NCI-H1105 (cell line): ENCODE results near the gene TMIGD1.
"Not testable (repeated sequence)": the region's sequence is repeated elsewhere in the genome, so short reads cannot be mapped to it uniquely, and the experiment has no call there.

ENCODE experiments used
- DNase-seq: peaks from one replicate; lab custom pipeline; 2025; lab: John Stamatoyannopoulos, UW

TMIGD1 gene

GRCh38 chr17:30358055-30358760 is 24.4 kb upstream of the TMIGD1 start:
- DNase-seq: no peak

- DNase-seq: no peak
Measured at GRCh38 chr17:30357476-30357875, 23.6 kb upstream of the TMIGD1 start.

GRCh38 chr17:30354701-30355100 is 20.8 kb upstream of the TMIGD1 start:
- no peak for DNase-seq

GRCh38 chr17:30352240-30352814 is 18.5 kb upstream of the TMIGD1 start:
- no peak for DNase-seq

- DNase-seq: no peak
Measured at GRCh38 chr17:30351735-30352134, 17.9 kb upstream of the TMIGD1 start.

- DNase-seq: not testable (repeated sequence)
Measured at GRCh38 chr17:30351263-30351662, 17.4 kb upstream of the TMIGD1 start.

GRCh38 chr17:30349252-30349651 is 15.4 kb upstream of the TMIGD1 start:
- DNase-seq: no peak

- DNase-seq: no peak
Measured at GRCh38 chr17:30347488-30347887, 13.6 kb upstream of the TMIGD1 start.

GRCh38 chr17:30346221-30346795 is 12.5 kb upstream of the TMIGD1 start:
- DNase-seq: no peak

- no peak for DNase-seq
Measured at GRCh38 chr17:30345527-30346075, 11.7 kb upstream of the TMIGD1 start.

- no peak for DNase-seq
Measured at GRCh38 chr17:30345089-30345433, 11.2 kb upstream of the TMIGD1 start.

GRCh38 chr17:30344283-30345088 is 10.6 kb upstream of the TMIGD1 start:
- DNase-seq: no peak

- DNase-seq: no peak
Measured at GRCh38 chr17:30343796-30344195, 9.9 kb upstream of the TMIGD1 start.

GRCh38 chr17:30343244-30343643 is 9.4 kb upstream of the TMIGD1 start:
- DNase-seq: not testable (repeated sequence)

GRCh38 chr17:30341703-30342249 is 7.9 kb upstream of the TMIGD1 start:
- no peak for DNase-seq

- no peak for DNase-seq
Measured at GRCh38 chr17:30340801-30341356, 7.0 kb upstream of the TMIGD1 start.

GRCh38 chr17:30339086-30339485 is 5.2 kb upstream of the TMIGD1 start:
- DNase-seq: no peak

- DNase-seq: no peak
Measured at GRCh38 chr17:30337393-30337999, 3.6 kb upstream of the TMIGD1 start.

GRCh38 chr17:30336369-30337171 is 2.7 kb upstream of the TMIGD1 start:
- DNase-seq: peak; percentile 51

GRCh38 chr17:30334421-30334820 is 564 bp upstream of the TMIGD1 start:
- no peak for DNase-seq
